HepG2 (cell line): ENCODE measurements around the gene KCTD16. TPM values are rescaled to one million over a fixed set of nuclear protein-coding genes. Genes with fewer than 3 reads are reported as not detected.

Experiments used
- ATAC-seq: fragments of 200-7000 bp; cut with Tn5 transposase; 3 replicates; pipeline ENCODE4 v1.9.1; 2020; ENCODE audit warnings: mild to moderate bottlenecking, moderate library complexity
- BruUV-seq: library from RNA; stranded (reverse); fragments of 400-500 nt; replicated peaks from 2 replicates; lab custom pipeline; 2021; lab: Mats Ljungman, UMichigan
- CTCF ChIA-PET: fragments of 300-600 bp; formaldehyde crosslinking; extraction: SDS; loops from one replicate; lab custom pipeline; 2021; ENCODE audit warnings: low total read pairs, inconsistent platforms, low intra/inter-chr PET ratio; lab: Yijun Ruan, JAX
- POLR2A ChIA-PET: fragments of 350-600 bp; sonication (Branson Sonifier 250); formaldehyde crosslinking; loops from one replicate; lab custom pipeline; 2020; ENCODE audit warnings: antibody characterized with exemption, inconsistent platforms; lab: Yijun Ruan, JAX
- DNase-seq: peaks from one replicate; pipeline ENCODE4 v3.0.0-alpha.2; 2015; ENCODE audit warnings: low spot score
- FAIRE-seq: peaks from 3 replicates; lab custom pipeline; 2011; peaks lifted over from hg19 to GRCh38; lab: Jason Lieb, UNC
- H2AFZ ChIP-seq: one replicate; pipeline ENCODE4 v1.6.1; 2011; ENCODE audit warnings: low read length, inconsistent platforms
- H3K27ac ChIP-seq: fragments of 300-600 bp; 3 replicates; pipeline ENCODE4 v1.8.0; 2011; ENCODE audit warnings: mixed run types, mild to moderate bottlenecking, mixed read lengths, low read length, inconsistent platforms; ENCODE audit not compliant: insufficient read depth; ENCODE audit errors: extremely low read length
- H3K27me3 ChIP-seq, 2 experiments: fragments of 200-600 bp in 1 of 2; 2 replicates in 1 of 2; 3 replicates in 1 of 2; pipeline versions ENCODE4 v1.6.0 to v1.8.0; 2011; ENCODE audit warnings: low read length in 2 of 2, mild to moderate bottlenecking in 2 of 2, moderate library complexity in 2 of 2, inconsistent platforms in 1 of 2; ENCODE audit not compliant: insufficient read depth in 2 of 2, control insufficient read depth in 1 of 2
- H3K36me3 ChIP-seq, 2 experiments: fragments of 200-600 bp in 1 of 2; replicated peaks in 1 of 2; 2 replicates in 1 of 2; 3 replicates in 1 of 2; pipeline versions ENCODE4 v1.5.1 to v1.8.0; 2011; ENCODE audit warnings: low read length in 2 of 2, inconsistent platforms in 1 of 2; ENCODE audit not compliant: insufficient read depth in 2 of 2, control insufficient read depth in 1 of 2
- H3K4me1 ChIP-seq: 2 replicates; pipeline ENCODE4 v1.5.1; 2012; ENCODE audit warnings: low read length, inconsistent platforms; ENCODE audit not compliant: insufficient read depth
- H3K4me2 ChIP-seq: 2 replicates; pipeline ENCODE4 v1.6.0; 2011; ENCODE audit warnings: low read depth, low read length, inconsistent platforms
- H3K4me3 ChIP-seq, 3 experiments: fragments of 200-600 bp in 1 of 3; sonication (generic), shearing (Covaris generic) in 1 of 3; replicated peaks in 1 of 3; 2 replicates each; pipeline ENCODE4 v1.5.1; 2011 to 2016; ENCODE audit warnings: low read length in 3 of 3, inconsistent platforms in 2 of 3, low read depth in 2 of 3, mild to moderate bottlenecking in 2 of 3, control low read depth in 1 of 3, mixed read lengths in 1 of 3; ENCODE audit not compliant: insufficient read depth in 1 of 3
- H3K79me2 ChIP-seq: one replicate; pipeline ENCODE4 v1.6.1; 2011; ENCODE audit warnings: low read length, inconsistent platforms; ENCODE audit not compliant: insufficient read depth
- H3K9ac ChIP-seq: 2 replicates; pipeline ENCODE4 v1.6.0; 2011; ENCODE audit warnings: mild to moderate bottlenecking, low read depth, low read length, inconsistent platforms; ENCODE audit not compliant: insufficient read depth
- H3K9me3 ChIP-seq: 2 replicates; pipeline ENCODE4 v1.5.1; 2012; ENCODE audit warnings: mild to moderate bottlenecking, low read length
- H4K20me1 ChIP-seq: 2 replicates; pipeline ENCODE4 v1.6.0; 2011; ENCODE audit warnings: inconsistent platforms, mild to moderate bottlenecking, low read length, moderate library complexity; ENCODE audit not compliant: insufficient read depth
- E2F2 ChIP-seq: sonication (generic); formaldehyde crosslinking; IDR thresholded peaks from 2 replicates; pipeline ENCODE4 v1.4.0; 2020; ENCODE audit warnings: missing genetic modification reagents, borderline replicate concordance
- GTF2F1 ChIP-seq: fragments of 150-350 bp; IDR thresholded peaks from 2 replicates; pipeline ENCODE4 v1.6.1; 2014; ENCODE audit warnings: low read length
- IKZF4 ChIP-seq: sonication (generic); formaldehyde crosslinking; IDR thresholded peaks from 2 replicates; pipeline ENCODE4 v1.5.1; 2020; ENCODE audit warnings: borderline replicate concordance, mild to moderate bottlenecking, low read depth, missing genetic modification reagents; ENCODE audit errors: not compliant biosample characterization
- MBD4 ChIP-seq: IDR thresholded peaks from 2 replicates; pipeline ENCODE4 v1.6.1; 2012; ENCODE audit warnings: low read length, inconsistent platforms, borderline replicate concordance
- MEIS2 ChIP-seq: sonication (generic); formaldehyde crosslinking; IDR thresholded peaks from 2 replicates; pipeline ENCODE4 v1.9.0; 2021; ENCODE audit warnings: mild to moderate bottlenecking, missing genetic modification reagents
- NONO ChIP-seq, 2 experiments: fragments of 450-650 bp in 1 of 2; sonication (generic) in 1 of 2; formaldehyde crosslinking in 1 of 2; IDR thresholded peaks in 1 of 2; conservative IDR thresholded peaks in 1 of 2; 2 replicates each; pipeline versions ENCODE4 v1.6.1 to v1.8.0; 2017 to 2022; ENCODE audit warnings: mild to moderate bottlenecking in 1 of 2, missing genetic modification reagents in 1 of 2, moderate library complexity in 1 of 2
- PRDM10 ChIP-seq: sonication (generic); formaldehyde crosslinking; IDR thresholded peaks from 2 replicates; pipeline ENCODE4 v1.4.0; 2020; ENCODE audit warnings: low read depth, missing genetic modification reagents
- PTBP1 ChIP-seq: fragments of 200-400 bp; formaldehyde crosslinking; IDR thresholded peaks from 2 replicates; pipeline ENCODE4 v1.6.1; 2018; ENCODE audit warnings: low read length, low read depth; ENCODE audit not compliant: poor library complexity, severe bottlenecking
- TFDP1 ChIP-seq: IDR thresholded peaks from 2 replicates; pipeline ENCODE4 v1.6.1; 2016; ENCODE audit warnings: missing compliant biosample characterization, missing genetic modification reagents, borderline replicate concordance
- ZFY ChIP-seq: sonication (generic); formaldehyde crosslinking; IDR thresholded peaks from 2 replicates; pipeline ENCODE4 v1.4.0; 2020; ENCODE audit warnings: missing genetic modification reagents
- ZMYM3 ChIP-seq: sonication (generic); formaldehyde crosslinking; IDR thresholded peaks from 2 replicates; pipeline ENCODE4 v1.5.1; 2020; ENCODE audit warnings: mild to moderate bottlenecking, missing genetic modification reagents
- ZNF337 ChIP-seq: sonication (generic); formaldehyde crosslinking; IDR thresholded peaks from 2 replicates; pipeline ENCODE4 v1.5.1; 2020; ENCODE audit warnings: missing genetic modification reagents, low read depth, mild to moderate bottlenecking, borderline replicate concordance
- ZNF383 ChIP-seq: sonication (generic); formaldehyde crosslinking; IDR thresholded peaks from 2 replicates; pipeline ENCODE4 v1.4.0; 2020; ENCODE audit warnings: missing genetic modification reagents, mild to moderate bottlenecking, borderline replicate concordance
- ZNF784 ChIP-seq: sonication (generic); formaldehyde crosslinking; IDR thresholded peaks from 2 replicates; pipeline ENCODE4 v1.5.1; 2020; ENCODE audit warnings: missing genetic modification reagents, mild to moderate bottlenecking, borderline replicate concordance
- WGBS: methylation state at CpG from one replicate; pipeline ENCODE4 v1.1.6; 2017; ENCODE audit warnings: low lambda C conversion rate; 5-methylcytosine and 5-hydroxymethylcytosine counted together
- in situ Hi-C: cut with HindIII; loops from 2 replicates; pipeline ENCODE4 v1.10.0; 2017; ENCODE audit warnings: low pct_unique_long_range_greater_than_20kb; ENCODE audit not compliant: extremely low pct_ligation_motif_present
- intact Hi-C: fragments of 100-400 bp; cut with micrococcal nuclease; formaldehyde crosslinking; loops from one replicate; pipeline ENCODE4 v1.10.0; 2022; ENCODE audit not compliant: unreplicated experiment
- polyA plus RNA-seq, 8 experiments: library from polyadenylated mRNA; depleted of rRNA in 3 of 8; stranded (reverse) in 7 of 8; unstranded in 1 of 8; fragments of >200 nt; fragmentation: Illumina TruSeq in 4 of 8; extraction: Trizol in 4 of 8; gene quantifications; 2 replicates each; pipeline versions ENCODE4 v1.2.1 to v1.2.3, GENCODE V29; 2011 to 2016; ENCODE audit warnings: low read depth in 4 of 8, missing spikeins in 1 of 8, mixed read lengths in 1 of 8; ENCODE audit not compliant: insufficient read depth in 1 of 8
- total RNA-seq, 5 experiments: library from RNA; depleted of rRNA; stranded (reverse); fragments of >200 nt; fragmentation: Illumina TruSeq; extraction: Trizol; gene quantifications; 2 replicates each; pipeline ENCODE4 v1.2.3, GENCODE V29; 2016; ENCODE audit warnings: low read depth in 1 of 5
- TF ChIP-seq, protein P1 (sequence below): sonication (generic); formaldehyde crosslinking; IDR thresholded peaks from 2 replicates; pipeline ENCODE4 v1.8.0; 2022; ENCODE audit warnings: missing genetic modification reagents, mild to moderate bottlenecking, borderline replicate concordance

Gene KCTD16
- total and polyA plus RNA-seq, 2 of the 13 experiments (the other 11 are each of a cell fraction or from before 2014, with no cell fraction given): 0.02 to 0.09 TPM

- TF ChIP-seq GTF2F1 (no peak), ZNF337 (no peak), ZNF383 (no peak), MEIS2 (no peak), TFDP1 (CRISPR knock-in tag) (no peak)
Observed at GRCh38 chr5:144310621-144311020, 139.9 kb downstream of the KCTD16 start (continued).

GRCh38 chr5:144313147-144313726 is 142.6 kb downstream of the KCTD16 start:
- no peak for DNase-seq
- ATAC-seq: no peak
- Histone ChIP-seq H3K4me2 (no peak overlapping the region), H3K4me1 (peaks cover 8% of the 10 kb centered on the region), H3K4me3 (no peak overlapping the region), H3K79me2 (no peaks in the 10 kb centered on the region), H3K9ac (no peak overlapping the region), H3K27ac (no peak overlapping the region), H3K27me3 (no peaks in the 10 kb centered on the region), H3K9me3 (no peaks in the 10 kb centered on the region), H4K20me1 (no peaks in the 10 kb centered on the region), H3K36me3 (no peaks in the 10 kb centered on the region), H2AFZ (no peak overlapping the region)
- no peak for FAIRE-seq
- CTCF ChIA-PET: no interaction called here
- POLR2A ChIA-PET: no interaction called here
- 0% methylated on average over 1 of the region's 1 CpG for WGBS
- no TSS peak for BruUV-seq
- in situ Hi-C loops: no loop called here
- intact Hi-C loops: no loop called here
- TF ChIP-seq PTBP1: no peak
- no peak for TF ChIP-seq MBD4
- TF ChIP-seq ZNF784 (CRISPR knock-in tag): no peak
- no peak for TF ChIP-seq E2F2 (CRISPR knock-in tag)
- TF ChIP-seq IKZF4 (CRISPR knock-in tag): no peak
- TF ChIP-seq, protein P1, sequence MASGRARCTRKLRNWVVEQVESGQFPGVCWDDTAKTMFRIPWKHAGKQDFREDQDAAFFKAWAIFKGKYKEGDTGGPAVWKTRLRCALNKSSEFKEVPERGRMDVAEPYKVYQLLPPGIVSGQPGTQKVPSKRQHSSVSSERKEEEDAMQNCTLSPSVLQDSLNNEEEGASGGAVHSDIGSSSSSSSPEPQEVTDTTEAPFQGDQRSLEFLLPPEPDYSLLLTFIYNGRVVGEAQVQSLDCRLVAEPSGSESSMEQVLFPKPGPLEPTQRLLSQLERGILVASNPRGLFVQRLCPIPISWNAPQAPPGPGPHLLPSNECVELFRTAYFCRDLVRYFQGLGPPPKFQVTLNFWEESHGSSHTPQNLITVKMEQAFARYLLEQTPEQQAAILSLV: no peak
- no peak for TF ChIP-seq ZMYM3 (CRISPR knock-in tag)
- TF ChIP-seq PRDM10 (CRISPR knock-in tag): no peak
- no peak for TF ChIP-seq ZFY
- no peak for TF ChIP-seq NONO (IDR thresholded peaks at IDR 0.05)
- no peak for TF ChIP-seq NONO (CRISPR knock-in tag; conservative IDR thresholded peaks at IDR 0.05)
